Measurements from ENCODE around the gene NAPG.

GRCh38 chr18:10559553-10560451, 34.0 kb downstream of the NAPG start:
- TF ChIP-seq CTCF (IDR thresholded peaks at IDR 0.05): no peak
- TF ChIP-seq POLR2AphosphoS5 (IDR thresholded peaks at IDR 0.05): no peak
- TF ChIP-seq POLR2A (IDR thresholded peaks at IDR 0.05): no peak
